Endothelial cell of umbilical vein (primary cell): ENCODE measurements around the gene CRYZL1. TPM values are rescaled to one million over a fixed set of nuclear protein-coding genes. Genes with fewer than 3 reads are reported as not detected.

ENCODE experiments used
- BruUV-seq: library from RNA; stranded (reverse); fragments of 400-500 nt; replicated peaks from 2 replicates; lab custom pipeline; 2021; lab: Mats Ljungman, UMichigan
- CTCF ChIA-PET: fragments of 300-600, 350-600 bp; sonication (Branson Sonifier 250); formaldehyde crosslinking; loops from one replicate; lab custom pipeline; 2021; ENCODE audit warnings: antibody characterized with exemption, inconsistent platforms; lab: Charles Lee
- POLR2A ChIA-PET: fragments of 300-600, 350-600 bp; sonication (Branson Sonifier 250); formaldehyde crosslinking; loops from one replicate; lab custom pipeline; 2021; ENCODE audit warnings: antibody characterized with exemption, inconsistent platforms; lab: Charles Lee
- DNase-seq: peaks from one replicate; pipeline ENCODE4 v3.0.0-alpha.2; 2011; ENCODE audit warnings: low read depth, low spot score
- FAIRE-seq: peaks from 2 replicates; lab custom pipeline; 2011; peaks lifted over from hg19 to GRCh38; lab: Jason Lieb, UNC
- H2AFZ ChIP-seq: 2 replicates; pipeline ENCODE4 v1.6.0; 2012; ENCODE audit warnings: low read depth, low read length, control low read depth, inconsistent platforms
- H3K27ac ChIP-seq: 2 replicates; pipeline ENCODE4 v1.5.1; 2011; ENCODE audit warnings: low read depth, mild to moderate bottlenecking, control low read depth, low read length, moderate library complexity; ENCODE audit not compliant: insufficient read depth
- H3K27me3 ChIP-seq, 2 experiments: 2 replicates each; pipeline versions ENCODE4 v1.6.0 to v1.6.1; 2011; ENCODE audit warnings: low read length in 2 of 2, mixed read lengths in 1 of 2; ENCODE audit not compliant: control insufficient read depth in 2 of 2, insufficient read depth in 2 of 2
- H3K36me3 ChIP-seq, 2 experiments: 2 replicates in 1 of 2; 3 replicates in 1 of 2; pipeline ENCODE4 v1.5.1; 2011; ENCODE audit warnings: low read length in 2 of 2, mild to moderate bottlenecking in 1 of 2, moderate library complexity in 1 of 2; ENCODE audit not compliant: control insufficient read depth in 2 of 2, insufficient read depth in 2 of 2; ENCODE audit errors: extremely low read depth in 1 of 2
- H3K4me1 ChIP-seq: 3 replicates; pipeline ENCODE4 v1.5.1; 2011; ENCODE audit warnings: mild to moderate bottlenecking, low read length; ENCODE audit not compliant: control insufficient read depth, insufficient read depth; ENCODE audit errors: extremely low read depth
- H3K4me2 ChIP-seq: 2 replicates; pipeline ENCODE4 v1.6.1; 2011; ENCODE audit warnings: low read length, control low read depth, mixed read lengths; ENCODE audit not compliant: insufficient read depth
- H3K4me3 ChIP-seq, 3 experiments: fragments of 200-600 bp in 1 of 3; sonication (generic), shearing (Covaris generic) in 1 of 3; replicated peaks in 1 of 3; 2 replicates each; pipeline ENCODE4 v1.5.1; 2011 to 2016; ENCODE audit warnings: control low read depth in 3 of 3, low read length in 3 of 3, mild to moderate bottlenecking in 2 of 3, inconsistent platforms in 1 of 3, low read depth in 1 of 3, moderate library complexity in 1 of 3; ENCODE audit not compliant: insufficient read depth in 1 of 3
- H3K79me2 ChIP-seq: 2 replicates; pipeline ENCODE4 v1.6.0; 2012; ENCODE audit warnings: low read length, inconsistent platforms; ENCODE audit not compliant: control insufficient read depth, insufficient read depth
- H3K9ac ChIP-seq: replicated peaks from 2 replicates; pipeline ENCODE3; 2011; ENCODE audit warnings: low read length, control low read depth; ENCODE audit not compliant: insufficient read depth; ENCODE audit errors: extremely low read depth
- H3K9me1 ChIP-seq: replicated peaks from 3 replicates; pipeline ENCODE4 v1.6.0; 2011; ENCODE audit warnings: mild to moderate bottlenecking, low read length; ENCODE audit not compliant: control insufficient read depth, insufficient read depth; ENCODE audit errors: extremely low read depth
- H3K9me3 ChIP-seq: replicated peaks from 2 replicates; pipeline ENCODE4 v1.5.1; 2012; ENCODE audit warnings: low read length, inconsistent platforms; ENCODE audit not compliant: control insufficient read depth, insufficient read depth
- H4K20me1 ChIP-seq: replicated peaks from 2 replicates; pipeline ENCODE3; 2011; ENCODE audit warnings: mild to moderate bottlenecking, low read length; ENCODE audit not compliant: control insufficient read depth, insufficient read depth; ENCODE audit errors: extremely low read depth
- CTCF ChIP-seq, 2 donors: IDR thresholded peaks; 1 replicate in 1 of 2; 2 replicates in 1 of 2; pipeline ENCODE4 v1.5.1; 2011; ENCODE audit warnings: low read length in 2 of 2, mild to moderate bottlenecking in 2 of 2, moderate library complexity in 2 of 2, control low read depth in 1 of 2, inconsistent platforms in 1 of 2, low read depth in 1 of 2; ENCODE audit not compliant: insufficient read depth in 1 of 2; ENCODE audit errors: extremely low read depth in 1 of 2
- EZH2 ChIP-seq: IDR thresholded peaks from 2 replicates; pipeline ENCODE4 v1.6.1; 2012; ENCODE audit warnings: borderline replicate concordance, low read depth, mild to moderate bottlenecking, moderate library complexity, low read length, inconsistent platforms; ENCODE audit not compliant: severe bottlenecking
- FOS ChIP-seq: IDR thresholded peaks from 2 replicates; pipeline ENCODE4 v1.6.1; 2011; ENCODE audit warnings: mild to moderate bottlenecking, low read length, moderate library complexity, borderline replicate concordance; ENCODE audit not compliant: insufficient read depth
- GATA2 ChIP-seq: IDR thresholded peaks from 2 replicates; pipeline ENCODE4 v1.7.0; 2011; ENCODE audit warnings: low read depth, mild to moderate bottlenecking, moderate library complexity, mixed read lengths, low read length; ENCODE audit not compliant: insufficient read length, insufficient read depth
- JUN ChIP-seq: IDR thresholded peaks from 2 replicates; pipeline ENCODE4 v1.6.1; 2011; ENCODE audit warnings: borderline replicate concordance, low read depth; ENCODE audit not compliant: insufficient read length, insufficient read depth
- MAX ChIP-seq: IDR thresholded peaks from 2 replicates; pipeline ENCODE4 v1.6.1; 2011; ENCODE audit not compliant: insufficient read depth, insufficient read length
- MYC ChIP-seq: IDR thresholded peaks from one replicate; pipeline ENCODE4 v1.6.1; 2011; ENCODE audit warnings: mild to moderate bottlenecking, low read depth, low read length
- POLR2A ChIP-seq: IDR thresholded peaks from 2 replicates; pipeline ENCODE4 v1.6.1; 2012; ENCODE audit warnings: low read depth, mild to moderate bottlenecking, control low read depth, low read length
- POLR2AphosphoS5 ChIP-seq: IDR thresholded peaks from 2 replicates; pipeline ENCODE4 v1.6.1; 2012; ENCODE audit warnings: low read depth, mild to moderate bottlenecking, control low read depth, low read length, moderate library complexity; ENCODE audit not compliant: insufficient read depth
- dilution Hi-C: fragments of 300-500 bp; cut with MboI; formaldehyde crosslinking; loops from one replicate; pipeline ENCODE4 v1.15.0; 2019; ENCODE audit warnings: low sequenced_read_pairs; ENCODE audit not compliant: extremely low pct_ligation_motif_present
- intact Hi-C: fragments of 100-400 bp; cut with micrococcal nuclease; formaldehyde crosslinking; loops from one replicate; pipeline ENCODE4 v1.10.0; 2022
- polyA plus RNA-seq, 4 experiments: library from polyadenylated mRNA; depleted of rRNA in 3 of 4; stranded (reverse) in 3 of 4; unstranded in 1 of 4; fragments of >200 nt; gene quantifications; 2 replicates each; pipeline versions ENCODE4 v1.2.1 to v1.2.3, GENCODE V29; 2011 to 2012; ENCODE audit warnings: missing spikeins in 1 of 4
- total RNA-seq: library from RNA; stranded (reverse); gene quantifications from 2 replicates; pipeline ENCODE4 v1.2.3, GENCODE V29; 2021

The CRYZL1 gene
- total and polyA plus RNA-seq, 2 donors (not counting 3 experiments of a cell fraction or from before 2014, with no cell fraction given), result 26.4 to 42.1 TPM

GRCh38 chr21:33586927-33587326 is 54.6 kb downstream of the CRYZL1 start:
- TF ChIP-seq POLR2A, result no peak
- TF ChIP-seq GATA2, result no peak
- no peak for TF ChIP-seq POLR2AphosphoS5
- TF ChIP-seq EZH2, result no peak
- TF ChIP-seq FOS, result no peak
- no peak for TF ChIP-seq JUN
- TF ChIP-seq MAX, result no peak
- TF ChIP-seq CTCF (IDR thresholded peaks at IDR 0.05; ENCODE audit: extremely low read depth in 1 of 2, insufficient read depth in 1 of 2, low read depth in 1 of 2, low read length in 2 of 2), result no peak
- TF ChIP-seq MYC, result no peak
- ChIA-PET POLR2A (no interaction called here), CTCF (interaction anchor here (1.4 kb wide), 1 partner anchor 19 kb away, joined by 5 read pairs; no protein-coding TSS in a partner anchor)
- H3K4me2 ChIP-seq, result peak overlapping the region; percentile 85
- no peak for FAIRE-seq
- no peak overlapping the region for H3K9ac ChIP-seq
- intact Hi-C loops (loop anchor here (5.0 kb wide), 1 partner anchor 310 kb away; no protein-coding TSS in a partner anchor), dilution Hi-C loops (no loop called here)
- H2AFZ ChIP-seq, result no peak overlapping the region
- H3K27me3 ChIP-seq, result no peaks in the 10 kb centered on the region
- H3K4me3 ChIP-seq, result peak overlapping the region in 1 of 3 experiments; percentile 84
- H3K79me2 ChIP-seq, result peaks cover 27% of the 10 kb centered on the region
- H3K27ac ChIP-seq, result no peak overlapping the region
- no peaks in the 10 kb centered on the region for H4K20me1 ChIP-seq
- no peaks in the 10 kb centered on the region for H3K9me3 ChIP-seq
- peaks cover 0 to 6% of the 10 kb centered on the region in 2 experiments for H3K36me3 ChIP-seq
- DNase-seq, result no peak
- BruUV-seq, result no TSS peak
- peaks cover 18% of the 10 kb centered on the region for H3K4me1 ChIP-seq
- H3K9me1 ChIP-seq, result no peaks in the 10 kb centered on the region
